Measurements from ENCODE around the gene KCNJ10. TPM values are rescaled to one million over a fixed set of nuclear protein-coding genes. Genes with fewer than 3 reads are reported as not detected.

KCNJ10 gene
- total and polyA plus RNA-seq, 5 donors from 2014 or later = not detected

GRCh38 chr1:159957824-159958268, 112.1 kb downstream of the KCNJ10 start:
- Histone ChIP-seq H3K27me3 (ENCODE audit: control insufficient read depth, insufficient read depth, low read length) (no peaks in the 10 kb centered on the region), H3K4me1 (ENCODE audit: control insufficient read depth, insufficient read depth, low read length, poor library complexity, severe bottlenecking) (no peaks in the 10 kb centered on the region), H3K36me3 (ENCODE audit: control insufficient read depth, insufficient read depth, low read length) (no peaks in the 10 kb centered on the region), H3K9me3 (ENCODE audit: control insufficient read depth in 2 of 2, low read length in 2 of 2) (no peaks in the 10 kb centered on the region), H3K27ac (ENCODE audit: insufficient read depth, low read length, poor library complexity, severe bottlenecking) (no peak overlapping the region), H3K4me3 (ENCODE audit: low read depth, low read length) (no peak overlapping the region)
- DNase-seq (no peak), ATAC-seq (ENCODE audit: low read depth in 2 of 2) (no peak)
- H3K9me3 Mint-ChIP-seq = peaks cover 0 to 2% (median 0%) of the 10 kb centered on the region in 7 donors
- H3K27ac Mint-ChIP-seq = no peak overlapping the region
- no peak overlapping the region for H3K4me3 Mint-ChIP-seq
- H3K36me3 Mint-ChIP-seq = peaks cover 3% of the 10 kb centered on the region
- H3K27me3 Mint-ChIP-seq = peaks cover 32% of the 10 kb centered on the region
- H3K4me1 Mint-ChIP-seq = no peaks in the 10 kb centered on the region

- Mint-ChIP-seq H3K9me3 (peaks cover 0 to 2% (median 0%) of the 10 kb centered on the region in 7 donors), H3K36me3 (peaks cover 3% of the 10 kb centered on the region), H3K4me3 (no peak overlapping the region), H3K4me1 (no peaks in the 10 kb centered on the region), H3K27me3 (peaks cover 37% of the 10 kb centered on the region), H3K27ac (no peak overlapping the region)
- Histone ChIP-seq H3K4me1 (ENCODE audit: control insufficient read depth, insufficient read depth, low read length, poor library complexity, severe bottlenecking) (no peaks in the 10 kb centered on the region), H3K27ac (ENCODE audit: insufficient read depth, low read length, poor library complexity, severe bottlenecking) (no peak overlapping the region), H3K9me3 (ENCODE audit: control insufficient read depth in 2 of 2, low read length in 2 of 2) (no peaks in the 10 kb centered on the region), H3K27me3 (ENCODE audit: control insufficient read depth, insufficient read depth, low read length) (peaks cover 2% of the 10 kb centered on the region), H3K36me3 (ENCODE audit: control insufficient read depth, insufficient read depth, low read length) (no peaks in the 10 kb centered on the region), H3K4me3 (ENCODE audit: low read depth, low read length) (no peak overlapping the region)
- DNase-seq = no peak
- no peak for ATAC-seq (ENCODE audit: low read depth in 2 of 2)
Measured at GRCh38 chr1:159955456-159955855, 114.5 kb downstream of the KCNJ10 start.

GRCh38 chr1:159953536-159954515, 116.1 kb downstream of the KCNJ10 start, which contains the start of gene SLAMF9:
TSS of gene SLAMF9 (minus strand) at chr1:159954237. CDS start at chr1:159954137, 100 bp downstream.
- H3K36me3 Mint-ChIP-seq = peaks cover 3% of the 10 kb centered on the region
- ATAC-seq (ENCODE audit: low read depth in 2 of 2) = no peak
- H3K27ac Mint-ChIP-seq = no peak within 1 kb of the TSS
- Histone ChIP-seq H3K27me3 (ENCODE audit: control insufficient read depth, insufficient read depth, low read length) (peaks cover 2% of the 10 kb centered on the region), H3K4me1 (ENCODE audit: control insufficient read depth, insufficient read depth, low read length, poor library complexity, severe bottlenecking) (no peaks in the 10 kb centered on the region), H3K36me3 (ENCODE audit: control insufficient read depth, insufficient read depth, low read length) (no peaks in the 10 kb centered on the region), H3K9me3 (ENCODE audit: control insufficient read depth in 2 of 2, low read length in 2 of 2) (no peaks in the 10 kb centered on the region), H3K27ac (ENCODE audit: insufficient read depth, low read length, poor library complexity, severe bottlenecking) (no peak within 1 kb of the TSS), H3K4me3 (ENCODE audit: low read depth, low read length) (no peak within 1 kb of the TSS)
- H3K27me3 Mint-ChIP-seq = peaks cover 43% of the 10 kb centered on the region
- H3K9me3 Mint-ChIP-seq = peaks cover 0 to 2% (median 0%) of the 10 kb centered on the region in 7 donors
- DNase-seq = no peak
- no peaks in the 10 kb centered on the region for H3K4me1 Mint-ChIP-seq
- H3K4me3 Mint-ChIP-seq = no peak within 1 kb of the TSS

GRCh38 chr1:159952932-159953331, 117.0 kb downstream of the KCNJ10 start:
- H3K27ac ChIP-seq (ENCODE audit: insufficient read depth, low read length, poor library complexity, severe bottlenecking) = no peak overlapping the region
- H3K9me3 ChIP-seq (ENCODE audit: control insufficient read depth in 2 of 2, low read length in 2 of 2) = no peaks in the 10 kb centered on the region
- Mint-ChIP-seq H3K4me1 (no peaks in the 10 kb centered on the region), H3K27ac (no peak overlapping the region), H3K4me3 (no peak overlapping the region), H3K36me3 (peaks cover 3% of the 10 kb centered on the region), H3K9me3 (peaks cover 0 to 2% (median 0%) of the 10 kb centered on the region in 7 donors), H3K27me3 (peaks cover 49% of the 10 kb centered on the region)
- H3K27me3 ChIP-seq (ENCODE audit: control insufficient read depth, insufficient read depth, low read length) = peaks cover 2% of the 10 kb centered on the region
- DNase-seq = no peak
- ATAC-seq (ENCODE audit: low read depth in 2 of 2) = no peak
- H3K4me1 ChIP-seq (ENCODE audit: control insufficient read depth, insufficient read depth, low read length, poor library complexity, severe bottlenecking) = no peaks in the 10 kb centered on the region
- H3K4me3 ChIP-seq (ENCODE audit: low read depth, low read length) = no peak overlapping the region
- no peaks in the 10 kb centered on the region for H3K36me3 ChIP-seq (ENCODE audit: control insufficient read depth, insufficient read depth, low read length)

GRCh38 chr1:159951551-159951950, 118.4 kb downstream of the KCNJ10 start:
- no peak overlapping the region for H3K4me3 Mint-ChIP-seq
- H3K36me3 ChIP-seq (ENCODE audit: control insufficient read depth, insufficient read depth, low read length) = no peaks in the 10 kb centered on the region
- H3K36me3 Mint-ChIP-seq = peaks cover 3% of the 10 kb centered on the region
- no peaks in the 10 kb centered on the region for H3K4me1 Mint-ChIP-seq
- no peak overlapping the region for H3K27ac Mint-ChIP-seq
- H3K4me1 ChIP-seq (ENCODE audit: control insufficient read depth, insufficient read depth, low read length, poor library complexity, severe bottlenecking) = no peaks in the 10 kb centered on the region
- peaks cover 0 to 4% (median 0%) of the 10 kb centered on the region in 7 donors for H3K9me3 Mint-ChIP-seq
- H3K27me3 Mint-ChIP-seq = peaks cover 41% of the 10 kb centered on the region
- no peak for ATAC-seq (ENCODE audit: low read depth in 2 of 2)
- H3K4me3 ChIP-seq (ENCODE audit: low read depth, low read length) = no peak overlapping the region
- H3K27me3 ChIP-seq (ENCODE audit: control insufficient read depth, insufficient read depth, low read length) = peaks cover 8% of the 10 kb centered on the region
- DNase-seq = no peak
- H3K27ac ChIP-seq (ENCODE audit: insufficient read depth, low read length, poor library complexity, severe bottlenecking) = no peak overlapping the region
- H3K9me3 ChIP-seq (ENCODE audit: control insufficient read depth in 2 of 2, low read length in 2 of 2) = no peaks in the 10 kb centered on the region

- Histone ChIP-seq H3K4me1 (ENCODE audit: control insufficient read depth, insufficient read depth, low read length, poor library complexity, severe bottlenecking) (no peaks in the 10 kb centered on the region), H3K4me3 (ENCODE audit: low read depth, low read length) (no peak overlapping the region), H3K36me3 (ENCODE audit: control insufficient read depth, insufficient read depth, low read length) (no peaks in the 10 kb centered on the region), H3K27ac (ENCODE audit: insufficient read depth, low read length, poor library complexity, severe bottlenecking) (no peak overlapping the region), H3K9me3 (ENCODE audit: control insufficient read depth in 2 of 2, low read length in 2 of 2) (no peaks in the 10 kb centered on the region), H3K27me3 (ENCODE audit: control insufficient read depth, insufficient read depth, low read length) (peaks cover 12% of the 10 kb centered on the region)
- H3K27me3 Mint-ChIP-seq = peaks cover 46% of the 10 kb centered on the region
- H3K9me3 Mint-ChIP-seq = peaks cover 0 to 4% (median 0%) of the 10 kb centered on the region in 7 donors
- no peak overlapping the region for H3K4me3 Mint-ChIP-seq
- no peak for DNase-seq
- peaks cover 3% of the 10 kb centered on the region for H3K36me3 Mint-ChIP-seq
- no peak for ATAC-seq (ENCODE audit: low read depth in 2 of 2)
- no peak overlapping the region for H3K27ac Mint-ChIP-seq
- peaks cover 0 to 3% (median 0%) of the 10 kb centered on the region in 4 donors for H3K4me1 Mint-ChIP-seq
Measured at GRCh38 chr1:159951016-159951415, 118.9 kb downstream of the KCNJ10 start.

GRCh38 chr1:159949981-159950381, 120.0 kb downstream of the KCNJ10 start:
- Histone ChIP-seq H3K9me3 (ENCODE audit: control insufficient read depth in 2 of 2, low read length in 2 of 2) (no peaks in the 10 kb centered on the region), H3K27ac (ENCODE audit: insufficient read depth, low read length, poor library complexity, severe bottlenecking) (no peak overlapping the region), H3K4me1 (ENCODE audit: control insufficient read depth, insufficient read depth, low read length, poor library complexity, severe bottlenecking) (peaks cover 6% of the 10 kb centered on the region), H3K36me3 (ENCODE audit: control insufficient read depth, insufficient read depth, low read length) (no peaks in the 10 kb centered on the region), H3K4me3 (ENCODE audit: low read depth, low read length) (no peak overlapping the region), H3K27me3 (ENCODE audit: control insufficient read depth, insufficient read depth, low read length) (peaks cover 15% of the 10 kb centered on the region)
- Mint-ChIP-seq H3K9me3 (peaks cover 0 to 4% (median 0%) of the 10 kb centered on the region in 7 donors), H3K27ac (no peak overlapping the region), H3K27me3 (peaks cover 48% of the 10 kb centered on the region), H3K36me3 (no peaks in the 10 kb centered on the region), H3K4me3 (no peak overlapping the region), H3K4me1 (peaks cover 0 to 12% (median 0%) of the 10 kb centered on the region in 4 donors)
- no peak for DNase-seq
- ATAC-seq (ENCODE audit: low read depth in 2 of 2) = no peak
